Duodenal mucosa (tissue), 2 donors: Measurements from ENCODE around the gene MAP3K2.

Experiments used
- H3K27ac ChIP-seq: one replicate; pipeline ENCODE4 v1.7.0; 2013; ENCODE audit warnings: low read depth, low read length
- H3K27me3 ChIP-seq, 2 donors: one replicate each; pipeline ENCODE4 v1.7.0; 2013; ENCODE audit warnings: low read length in 2 of 2, control low read depth in 1 of 2; ENCODE audit not compliant: insufficient read depth in 2 of 2, control insufficient read depth in 1 of 2
- H3K36me3 ChIP-seq, 2 donors: one replicate each; pipeline ENCODE4 v1.7.0; 2013; ENCODE audit warnings: low read length in 2 of 2, control low read depth in 1 of 2; ENCODE audit not compliant: insufficient read depth in 2 of 2, control insufficient read depth in 1 of 2
- H3K4me1 ChIP-seq, 2 donors: one replicate each; pipeline ENCODE4 v1.7.0; 2013; ENCODE audit warnings: low read length in 2 of 2, control low read depth in 1 of 2; ENCODE audit not compliant: insufficient read depth in 2 of 2, control insufficient read depth in 1 of 2
- H3K4me3 ChIP-seq, 2 donors: one replicate each; pipeline ENCODE4 v1.7.0; 2013; ENCODE audit warnings: low read length in 2 of 2, low read depth in 1 of 2
- H3K9ac ChIP-seq, 2 donors: one replicate each; pipeline ENCODE4 v1.7.0; 2013; ENCODE audit warnings: low read length in 2 of 2, low read depth in 1 of 2
- H3K9me3 ChIP-seq, 2 donors: one replicate each; pipeline ENCODE4 v1.7.0; 2013; ENCODE audit warnings: low read length in 2 of 2, control low read depth in 1 of 2; ENCODE audit not compliant: control insufficient read depth in 1 of 2

Gene MAP3K2

GRCh38 chr2:127381762-127382161 is 6.0 kb downstream of the MAP3K2 start:
- Histone ChIP-seq H3K27ac (no peak overlapping the region), H3K36me3 (peaks cover 0 to 3% of the 10 kb centered on the region in 2 donors), H3K9me3 (no peaks in the 10 kb centered on the region), H3K4me3 (no peak overlapping the region), H3K9ac (no peak overlapping the region), H3K27me3 (no peaks in the 10 kb centered on the region), H3K4me1 (peaks cover 0 to 20% of the 10 kb centered on the region in 2 donors)

DNA sequence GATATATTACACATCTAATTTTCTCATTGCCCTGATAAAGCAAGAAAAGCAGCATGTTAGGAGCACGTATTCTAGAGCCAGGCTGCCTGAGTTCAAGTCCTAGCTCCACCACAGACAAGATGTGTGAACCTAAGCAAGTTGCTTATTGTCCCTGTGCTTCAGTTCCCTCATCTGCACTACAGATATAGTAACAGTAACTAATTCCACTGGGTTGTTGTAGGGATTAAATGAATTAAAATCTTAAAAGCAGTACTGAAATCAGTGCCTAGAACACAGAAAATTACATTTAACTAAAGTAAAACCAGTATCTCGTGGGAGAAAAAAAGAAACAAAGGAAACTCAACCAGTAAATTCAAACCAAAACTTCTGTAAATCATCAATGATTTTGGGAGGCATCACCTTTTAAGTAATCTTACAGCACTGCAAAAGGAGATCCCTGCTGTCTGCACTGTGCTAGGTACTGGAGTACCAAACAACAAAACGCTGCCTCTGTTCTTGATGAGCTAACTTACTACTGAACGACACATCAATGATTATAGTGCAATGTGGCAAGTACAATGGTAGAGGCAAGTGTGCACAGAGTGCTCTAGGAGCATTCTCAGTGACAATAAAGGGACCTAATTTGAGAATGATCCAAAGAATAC is 7.9 kb downstream of the MAP3K2 start:
- no peak overlapping the region for H3K9ac ChIP-seq
- no peak overlapping the region for H3K27ac ChIP-seq
- no peaks in the 10 kb centered on the region for H3K9me3 ChIP-seq
- H3K4me3 ChIP-seq, result no peak overlapping the region
- H3K4me1 ChIP-seq, result peaks cover 0 to 9% of the 10 kb centered on the region in 2 donors
- H3K36me3 ChIP-seq, result peaks cover 0 to 3% of the 10 kb centered on the region in 2 donors
- no peaks in the 10 kb centered on the region for H3K27me3 ChIP-seq

DNA sequence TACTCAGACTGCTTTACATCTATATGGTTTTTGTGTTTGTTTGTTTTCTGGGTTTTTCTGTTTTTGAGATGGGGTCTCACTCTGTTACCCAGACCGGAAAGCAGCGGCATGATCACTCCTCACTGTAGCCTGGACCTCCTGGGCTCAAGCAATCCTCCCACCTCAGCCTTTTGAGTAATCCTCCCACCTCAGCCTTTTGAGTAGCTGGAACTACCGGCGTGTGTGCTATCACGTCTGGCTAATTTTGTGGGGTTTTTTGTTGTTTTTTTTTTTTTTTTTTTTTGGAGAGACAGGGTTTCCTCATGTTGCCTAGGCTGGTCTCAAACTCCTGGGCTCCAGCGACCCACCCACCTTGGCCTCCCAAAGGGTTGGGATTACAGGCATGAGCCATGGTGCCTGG is 9.1 kb downstream of the MAP3K2 start:
- Histone ChIP-seq H3K27ac (no peak overlapping the region), H3K27me3 (no peaks in the 10 kb centered on the region), H3K4me3 (no peak overlapping the region), H3K36me3 (peaks cover 0 to 3% of the 10 kb centered on the region in 2 donors), H3K4me1 (peaks cover 0 to 9% of the 10 kb centered on the region in 2 donors), H3K9me3 (peaks cover 1 to 2% of the 10 kb centered on the region in 2 donors), H3K9ac (no peak overlapping the region)

GRCh38 chr2:127377262-127377661 is 10.5 kb downstream of the MAP3K2 start:
- Histone ChIP-seq H3K4me3 (no peak overlapping the region), H3K9me3 (peaks cover 6 to 9% of the 10 kb centered on the region in 2 donors), H3K36me3 (no peaks in the 10 kb centered on the region), H3K27me3 (no peaks in the 10 kb centered on the region), H3K4me1 (peaks cover 0 to 9% of the 10 kb centered on the region in 2 donors), H3K27ac (no peak overlapping the region), H3K9ac (no peak overlapping the region)

DNA sequence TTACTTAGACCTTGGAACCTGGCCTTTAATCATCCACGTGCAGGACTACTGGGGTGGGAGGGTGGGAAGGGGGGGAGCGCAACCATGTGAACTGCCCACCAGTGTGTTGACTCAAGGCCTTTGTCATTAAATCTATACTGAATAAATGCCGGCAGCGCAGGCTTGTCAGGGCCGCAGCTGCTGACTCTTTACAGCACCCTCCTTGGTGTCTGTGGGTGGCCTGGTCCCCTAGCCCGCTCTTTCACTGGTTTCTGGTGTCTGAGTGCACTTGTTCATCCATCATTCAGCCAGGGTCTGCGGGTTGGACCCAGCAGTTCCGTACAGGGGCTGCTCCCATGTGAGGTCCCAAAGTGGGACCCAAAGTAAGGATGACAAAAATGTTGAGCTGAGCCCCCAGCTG is 11.5 kb downstream of the MAP3K2 start:
- Histone ChIP-seq H3K36me3 (no peaks in the 10 kb centered on the region), H3K9me3 (peaks cover 6 to 9% of the 10 kb centered on the region in 2 donors), H3K4me1 (peaks cover 0 to 7% of the 10 kb centered on the region in 2 donors), H3K27me3 (no peaks in the 10 kb centered on the region), H3K9ac (no peak overlapping the region), H3K27ac (no peak overlapping the region), H3K4me3 (no peak overlapping the region)

DNA sequence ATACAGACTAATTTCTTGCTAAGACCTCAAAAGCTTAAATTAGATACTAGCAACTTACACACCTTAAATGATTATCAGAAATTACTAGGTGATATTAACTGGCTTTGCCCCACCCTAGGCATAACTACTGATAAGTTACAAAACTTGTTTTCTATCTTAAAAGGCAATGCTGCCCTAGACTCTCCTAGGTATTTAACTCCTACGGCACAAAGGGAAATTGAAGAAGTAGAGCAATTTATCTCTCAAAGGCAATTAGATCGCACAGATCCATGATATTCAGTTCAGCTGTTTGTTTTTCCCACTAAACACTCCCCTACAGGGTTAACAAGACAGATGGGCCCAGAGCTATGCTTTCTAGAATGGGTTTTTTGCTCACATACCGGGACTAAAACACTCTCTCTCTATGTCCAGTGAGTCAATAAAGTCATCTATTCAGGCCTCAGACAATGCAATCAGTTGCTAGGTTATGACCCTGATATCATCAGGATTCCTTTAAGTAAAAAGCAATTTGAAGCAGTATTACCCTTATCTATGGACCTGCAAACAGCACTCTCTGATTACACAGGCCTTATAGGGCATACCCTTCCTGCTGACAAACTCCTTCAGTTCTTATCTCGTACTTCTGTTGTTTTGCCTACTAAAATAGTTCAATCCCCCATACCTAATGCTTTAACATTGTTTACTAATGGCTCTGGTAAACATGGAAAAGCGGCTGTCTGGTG is 14.3 kb downstream of the MAP3K2 start:
- no peaks in the 10 kb centered on the region for H3K4me1 ChIP-seq
- no peaks in the 10 kb centered on the region for H3K36me3 ChIP-seq
- no peaks in the 10 kb centered on the region for H3K27me3 ChIP-seq
- H3K9ac ChIP-seq, result no peak overlapping the region
- H3K9me3 ChIP-seq, result peaks cover 9 to 14% of the 10 kb centered on the region in 2 donors
- no peak overlapping the region for H3K4me3 ChIP-seq
- no peak overlapping the region for H3K27ac ChIP-seq

DNA sequence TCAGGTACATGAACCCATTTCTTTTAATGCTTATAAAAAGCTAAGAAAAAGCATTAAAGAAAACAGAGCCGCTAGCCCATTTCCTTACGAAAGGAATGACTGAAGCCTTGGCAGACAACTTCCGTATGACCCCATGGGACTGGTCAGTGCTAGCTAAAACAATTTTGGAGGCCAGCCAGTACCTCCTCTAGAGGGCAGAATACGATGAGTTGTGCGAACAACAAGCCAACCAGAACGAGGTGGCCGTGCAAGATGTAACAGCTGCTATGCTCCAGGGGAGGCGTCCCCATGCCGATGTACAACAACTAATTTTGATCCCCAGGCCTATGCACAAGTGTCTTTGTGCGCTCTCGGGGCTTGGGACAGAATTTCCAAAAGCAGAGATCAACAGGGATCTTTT is 16.7 kb downstream of the MAP3K2 start:
- H3K4me1 ChIP-seq, result no peaks in the 10 kb centered on the region
- no peak overlapping the region for H3K27ac ChIP-seq
- H3K27me3 ChIP-seq, result no peaks in the 10 kb centered on the region
- no peaks in the 10 kb centered on the region for H3K36me3 ChIP-seq
- peaks cover 9 to 14% of the 10 kb centered on the region in 2 donors for H3K9me3 ChIP-seq
- no peak overlapping the region for H3K4me3 ChIP-seq
- no peak overlapping the region for H3K9ac ChIP-seq

GRCh38 chr2:127370010-127370409 is 17.8 kb downstream of the MAP3K2 start:
- Histone ChIP-seq H3K27ac (no peak overlapping the region), H3K4me3 (no peak overlapping the region), H3K36me3 (no peaks in the 10 kb centered on the region), H3K4me1 (peaks cover 0 to 6% of the 10 kb centered on the region in 2 donors), H3K9me3 (peaks cover 9 to 14% of the 10 kb centered on the region in 2 donors), H3K27me3 (no peaks in the 10 kb centered on the region), H3K9ac (no peak overlapping the region)

- no peak overlapping the region for H3K9ac ChIP-seq
- H3K9me3 ChIP-seq, result peaks cover 0 to 5% of the 10 kb centered on the region in 2 donors
- H3K4me1 ChIP-seq, result peaks cover 4 to 6% of the 10 kb centered on the region in 2 donors
- no peak overlapping the region for H3K27ac ChIP-seq
- no peak overlapping the region for H3K4me3 ChIP-seq
- H3K27me3 ChIP-seq, result no peaks in the 10 kb centered on the region
- no peaks in the 10 kb centered on the region for H3K36me3 ChIP-seq
Observed at GRCh38 chr2:127365211-127365643, 22.5 kb downstream of the MAP3K2 start.

GRCh38 chr2:127362971-127363370 is 24.8 kb downstream of the MAP3K2 start:
- peaks cover 4 to 6% of the 10 kb centered on the region in 2 donors for H3K4me1 ChIP-seq
- no peaks in the 10 kb centered on the region for H3K27me3 ChIP-seq
- H3K4me3 ChIP-seq, result no peak overlapping the region
- H3K9me3 ChIP-seq, result no peaks in the 10 kb centered on the region
- no peak overlapping the region for H3K27ac ChIP-seq
- H3K36me3 ChIP-seq, result no peaks in the 10 kb centered on the region
- H3K9ac ChIP-seq, result no peak overlapping the region
